Vagina (tissue), 2 donors: Measurements from ENCODE around the gene HTR4. TPM values are rescaled to one million over a fixed set of nuclear protein-coding genes. Genes with fewer than 3 reads are reported as not detected.

Source experiments
- DNase-seq, 2 donors: peaks; one replicate each; pipeline ENCODE4 v3.0.0-alpha.2; 2017; ENCODE audit errors: extremely low spot score in 2 of 2
- H3K27ac ChIP-seq: fragments of 200-600 bp; sonication (generic); one replicate; pipeline ENCODE4 v1.5.1; 2019
- H3K27me3 ChIP-seq: fragments of 200-600 bp; sonication (generic); one replicate; pipeline ENCODE4 v1.5.1; 2019
- H3K36me3 ChIP-seq, 2 donors: fragments of 200-600 bp; sonication (generic); one replicate each; pipeline ENCODE4 v1.5.1; 2017 to 2019
- H3K4me1 ChIP-seq: fragments of 200-600 bp; sonication (generic); one replicate; pipeline ENCODE4 v1.5.1; 2019
- H3K4me3 ChIP-seq, 2 donors: fragments of 200-600 bp; sonication (generic); 1 replicate in 1 of 2; 2 replicates in 1 of 2; pipeline ENCODE4 v1.5.1; 2016 to 2019
- H3K9me3 ChIP-seq: fragments of 200-600 bp; sonication (generic); one replicate; pipeline ENCODE4 v1.5.1; 2019
- POLR2A ChIP-seq, 2 donors: fragments of 450-650 bp; IDR thresholded peaks; one replicate each; pipeline ENCODE4 v1.6.1; 2017; ENCODE audit warnings: antibody characterized with exemption in 2 of 2, mild to moderate bottlenecking in 2 of 2, moderate library complexity in 2 of 2
- POLR2AphosphoS5 ChIP-seq, 2 donors: sonication (generic); formaldehyde crosslinking; IDR thresholded peaks; one replicate each; pipeline ENCODE4 v1.9.0; 2017; ENCODE audit warnings: antibody characterized with exemption in 2 of 2, mild to moderate bottlenecking in 2 of 2, low read depth in 1 of 2; ENCODE audit not compliant: insufficient read depth in 1 of 2
- intact Hi-C: fragments of 100-400 bp; cut with DNase I; formaldehyde crosslinking; loops from one replicate; pipeline ENCODE4 v1.15.1; 2023
- total RNA-seq: library from RNA; depleted of rRNA; stranded (reverse); fragments of >200 nt; gene quantifications from one replicate; pipeline ENCODE4 v1.2.3, GENCODE V29; 2016
- TF ChIP-seq, protein P1 (sequence below), 3 experiments: fragments of 450-650 bp in 2 of 3; fragments of 200-600 bp in 1 of 3; sonication (generic) in 1 of 3; IDR thresholded peaks; one replicate each; pipeline ENCODE4 v1.5.1; 2017 to 2019; ENCODE audit warnings: antibody characterized with exemption in 3 of 3, mild to moderate bottlenecking in 2 of 3, moderate library complexity in 2 of 3

Gene HTR4
- total RNA-seq, 1 donor from 2014 or later: 2.9 TPM

DNA sequence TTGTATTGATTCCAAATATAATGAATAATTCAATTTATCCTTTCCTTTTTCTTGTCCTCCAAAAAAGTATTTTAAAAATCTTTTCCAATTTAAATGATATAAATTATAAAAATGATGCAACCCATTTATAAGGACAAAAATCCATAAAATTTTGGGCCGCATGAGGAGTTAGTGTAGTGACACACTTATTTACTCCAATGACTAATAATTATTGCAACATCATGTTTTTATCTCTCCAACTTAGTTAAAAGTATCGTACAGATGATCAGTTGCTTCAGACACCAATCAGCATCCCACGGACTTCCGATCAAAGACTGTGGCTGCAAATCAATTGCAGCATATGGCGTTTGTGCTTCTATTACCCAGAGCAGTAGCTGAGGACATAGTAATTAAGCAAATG, 58.6 kb downstream of the HTR4 start:
- no peak for TF ChIP-seq POLR2A (IDR thresholded peaks at IDR 0.05)
- TF ChIP-seq, protein P1, sequence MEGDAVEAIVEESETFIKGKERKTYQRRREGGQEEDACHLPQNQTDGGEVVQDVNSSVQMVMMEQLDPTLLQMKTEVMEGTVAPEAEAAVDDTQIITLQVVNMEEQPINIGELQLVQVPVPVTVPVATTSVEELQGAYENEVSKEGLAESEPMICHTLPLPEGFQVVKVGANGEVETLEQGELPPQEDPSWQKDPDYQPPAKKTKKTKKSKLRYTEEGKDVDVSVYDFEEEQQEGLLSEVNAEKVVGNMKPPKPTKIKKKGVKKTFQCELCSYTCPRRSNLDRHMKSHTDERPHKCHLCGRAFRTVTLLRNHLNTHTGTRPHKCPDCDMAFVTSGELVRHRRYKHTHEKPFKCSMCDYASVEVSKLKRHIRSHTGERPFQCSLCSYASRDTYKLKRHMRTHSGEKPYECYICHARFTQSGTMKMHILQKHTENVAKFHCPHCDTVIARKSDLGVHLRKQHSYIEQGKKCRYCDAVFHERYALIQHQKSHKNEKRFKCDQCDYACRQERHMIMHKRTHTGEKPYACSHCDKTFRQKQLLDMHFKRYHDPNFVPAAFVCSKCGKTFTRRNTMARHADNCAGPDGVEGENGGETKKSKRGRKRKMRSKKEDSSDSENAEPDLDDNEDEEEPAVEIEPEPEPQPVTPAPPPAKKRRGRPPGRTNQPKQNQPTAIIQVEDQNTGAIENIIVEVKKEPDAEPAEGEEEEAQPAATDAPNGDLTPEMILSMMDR (IDR thresholded peaks at IDR 0.05): no peak
- TF ChIP-seq POLR2AphosphoS5 (IDR thresholded peaks at IDR 0.05; ENCODE audit: insufficient read depth in 1 of 2, low read depth in 1 of 2): no peak
- Histone ChIP-seq H3K27ac (no peak overlapping the region), H3K4me1 (no peaks in the 10 kb centered on the region), H3K27me3 (no peaks in the 10 kb centered on the region), H3K36me3 (no peaks in the 10 kb centered on the region), H3K4me3 (no peak overlapping the region), H3K9me3 (no peaks in the 10 kb centered on the region)
- intact Hi-C loops: no loop called here
- no peak for DNase-seq

DNA sequence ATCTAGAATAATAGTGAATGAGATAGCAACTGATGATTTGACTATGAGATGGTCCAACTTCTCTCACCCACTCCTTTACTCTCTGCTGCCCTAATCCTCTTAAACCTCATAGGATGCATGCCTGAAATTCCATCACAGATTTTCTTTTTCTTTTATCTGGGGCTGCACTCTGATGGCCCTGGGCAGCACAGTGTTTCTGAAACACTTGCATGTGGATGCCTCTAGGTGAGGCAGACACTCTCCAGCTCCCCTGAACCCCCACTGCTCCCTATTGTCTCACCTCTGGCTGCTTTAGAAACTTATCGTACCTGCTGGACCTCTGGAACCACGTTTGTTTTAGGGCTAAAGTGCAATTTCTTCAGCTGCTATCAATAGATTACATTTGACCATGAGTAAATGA, 67.5 kb downstream of the HTR4 start:
- Histone ChIP-seq H3K9me3 (no peaks in the 10 kb centered on the region), H3K27ac (no peak overlapping the region), H3K4me3 (no peak overlapping the region), H3K36me3 (no peaks in the 10 kb centered on the region), H3K27me3 (no peaks in the 10 kb centered on the region), H3K4me1 (no peaks in the 10 kb centered on the region)
- TF ChIP-seq POLR2A (IDR thresholded peaks at IDR 0.05) (no peak), POLR2AphosphoS5 (IDR thresholded peaks at IDR 0.05; ENCODE audit: insufficient read depth in 1 of 2, low read depth in 1 of 2) (no peak)
- TF ChIP-seq, protein P1 (IDR thresholded peaks at IDR 0.05): no peak
- no peak for DNase-seq
- intact Hi-C loops: no loop called here

DNA sequence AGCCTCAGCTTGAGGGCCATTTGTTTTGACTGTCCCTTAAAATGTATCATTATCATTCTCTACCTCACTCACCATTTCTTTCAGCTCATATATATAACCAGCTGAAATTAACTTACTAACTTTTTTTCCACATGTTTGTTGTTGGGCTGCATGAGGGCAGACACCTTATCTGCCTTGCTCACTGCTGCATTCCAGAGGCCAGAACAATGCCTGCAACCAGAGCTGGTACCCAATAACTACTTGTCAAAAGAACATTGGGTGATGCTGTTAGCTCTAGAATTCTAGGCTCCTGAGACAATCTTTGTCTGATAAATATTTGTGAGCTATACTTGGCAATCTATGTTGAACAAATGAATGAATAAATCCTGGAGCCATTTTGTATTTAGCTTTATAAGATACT, 68.3 kb downstream of the HTR4 start:
- Histone ChIP-seq H3K27ac (no peak overlapping the region), H3K27me3 (no peaks in the 10 kb centered on the region), H3K36me3 (no peaks in the 10 kb centered on the region), H3K4me3 (no peak overlapping the region), H3K9me3 (no peaks in the 10 kb centered on the region), H3K4me1 (no peaks in the 10 kb centered on the region)
- intact Hi-C loops: no loop called here
- no peak for DNase-seq
- TF ChIP-seq POLR2AphosphoS5 (IDR thresholded peaks at IDR 0.05; ENCODE audit: insufficient read depth in 1 of 2, low read depth in 1 of 2) (no peak), POLR2A (IDR thresholded peaks at IDR 0.05) (no peak)
- TF ChIP-seq, protein P1 (IDR thresholded peaks at IDR 0.05): no peak

DNA sequence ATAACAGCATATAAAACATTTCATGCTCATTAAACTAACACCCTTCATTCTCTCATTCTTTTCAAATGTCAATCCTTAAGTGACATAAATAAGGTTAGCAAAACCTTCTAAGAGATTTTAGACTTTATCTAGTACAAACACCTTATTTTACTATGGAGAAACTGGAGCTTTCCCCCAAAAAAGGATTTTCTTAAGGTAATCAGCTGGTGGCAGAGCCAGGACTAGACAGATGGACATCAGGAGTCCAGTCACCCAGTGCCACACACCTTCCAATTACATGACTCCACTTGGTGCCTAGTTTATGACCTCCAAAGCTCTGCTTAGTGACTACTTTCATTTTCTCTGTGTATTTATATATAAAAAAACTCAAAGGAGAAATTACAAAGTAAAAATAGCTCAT, 70.2 kb downstream of the HTR4 start:
- intact Hi-C loops: no loop called here
- no peak for DNase-seq
- TF ChIP-seq POLR2A (IDR thresholded peaks at IDR 0.05) (no peak), POLR2AphosphoS5 (IDR thresholded peaks at IDR 0.05; ENCODE audit: insufficient read depth in 1 of 2, low read depth in 1 of 2) (no peak)
- TF ChIP-seq, protein P1 (IDR thresholded peaks at IDR 0.05): no peak
- Histone ChIP-seq H3K36me3 (no peaks in the 10 kb centered on the region), H3K27me3 (no peaks in the 10 kb centered on the region), H3K27ac (no peak overlapping the region), H3K9me3 (no peaks in the 10 kb centered on the region), H3K4me3 (no peak overlapping the region), H3K4me1 (no peaks in the 10 kb centered on the region)

DNA sequence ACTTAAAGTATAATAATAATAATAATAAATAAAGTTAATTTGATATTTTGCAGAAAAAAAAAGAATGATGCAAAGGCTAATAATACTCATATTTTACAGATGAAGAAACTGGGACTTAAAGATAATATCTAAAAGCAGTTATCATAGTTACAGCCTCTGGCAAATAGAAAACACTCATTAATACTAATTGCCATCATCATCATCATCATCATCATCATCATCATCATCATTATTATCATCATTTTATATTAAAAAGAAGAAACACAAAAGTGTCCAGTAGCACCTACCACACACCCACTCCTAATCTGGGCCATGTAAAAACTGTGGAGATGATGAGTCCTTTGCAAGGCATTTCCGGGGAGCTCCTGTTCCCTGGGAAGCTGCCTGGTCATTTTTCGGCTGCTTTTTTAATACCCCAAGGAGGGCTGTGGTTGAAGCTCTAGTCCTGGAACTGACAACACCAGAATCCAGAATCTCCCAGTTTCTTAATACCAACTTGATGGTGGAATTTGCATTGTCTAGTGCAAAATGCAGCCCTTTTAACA, 70.8 kb downstream of the HTR4 start:
- TF ChIP-seq, protein P1 (IDR thresholded peaks at IDR 0.05): no peak
- no peak for TF ChIP-seq POLR2AphosphoS5 (IDR thresholded peaks at IDR 0.05; ENCODE audit: insufficient read depth in 1 of 2, low read depth in 1 of 2)
- TF ChIP-seq POLR2A (IDR thresholded peaks at IDR 0.05): no peak
- Histone ChIP-seq H3K27me3 (no peaks in the 10 kb centered on the region), H3K4me3 (no peak overlapping the region), H3K4me1 (no peaks in the 10 kb centered on the region), H3K36me3 (no peaks in the 10 kb centered on the region), H3K27ac (no peak overlapping the region), H3K9me3 (no peaks in the 10 kb centered on the region)
- intact Hi-C loops: no loop called here
- DNase-seq: no peak
